Stimulated activated CD8-positive, alpha-beta memory T cell treated with anti-CD3 and anti-CD28 coated beads, Interleukin-2, amount 100 ng/mL, for 48 hours (primary cell): ENCODE data around the gene IYD.
"Not testable (repeated sequence)": the region's sequence is repeated elsewhere in the genome, so short reads cannot be mapped to it uniquely, and the experiment has no call there.

ENCODE experiments used
- DNase-seq, 2 donors: peaks; one replicate each; pipeline ENCODE4 v3.0.0-alpha.2; 2020; ENCODE audit warnings: low read depth in 2 of 2

The IYD gene

DNA sequence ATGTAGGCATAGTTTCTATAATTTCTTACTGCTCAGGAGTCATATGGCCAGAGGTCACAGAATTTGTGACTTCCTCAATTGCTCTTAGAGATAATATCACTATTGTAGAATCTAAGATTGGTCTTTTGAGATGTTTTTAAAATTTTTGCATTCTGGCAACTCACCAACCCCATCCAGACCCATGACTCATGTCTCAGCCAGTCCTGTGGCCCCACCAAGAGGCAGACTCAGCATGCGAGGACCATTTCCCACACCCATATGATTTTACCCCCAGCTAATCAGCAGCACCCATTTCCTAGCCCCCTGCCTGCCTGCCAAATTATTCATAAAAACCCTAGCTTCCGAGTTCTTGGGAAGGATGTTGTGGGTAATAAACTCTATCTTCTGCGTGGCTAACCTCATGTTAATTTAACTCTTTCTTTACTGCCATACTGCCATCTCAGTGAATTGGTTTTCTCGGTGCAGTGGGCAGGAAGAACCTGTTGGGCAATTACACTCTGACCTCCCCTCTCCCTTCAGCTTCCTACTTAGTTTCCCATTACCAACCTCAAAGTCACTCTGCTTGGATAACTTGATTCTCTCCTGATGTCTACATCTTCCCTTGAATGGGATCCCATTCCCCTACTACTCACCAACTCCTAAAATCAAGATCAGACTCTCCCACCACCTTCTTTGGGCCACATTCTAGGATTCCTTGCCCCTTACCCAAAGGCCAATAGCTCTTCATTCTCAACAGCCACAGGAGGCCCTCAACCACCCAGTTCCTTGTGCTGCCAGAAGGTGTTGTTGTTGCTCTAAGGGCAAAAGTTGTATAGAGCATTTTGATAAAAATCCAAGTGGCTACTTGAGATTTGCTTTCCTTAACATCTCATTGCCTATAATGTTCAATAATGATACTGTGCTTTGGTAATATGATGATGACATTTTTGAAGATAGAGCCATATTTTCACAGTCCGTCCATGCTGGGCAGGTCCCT is 16.2 kb upstream of the IYD start:
- no peak for DNase-seq

DNA sequence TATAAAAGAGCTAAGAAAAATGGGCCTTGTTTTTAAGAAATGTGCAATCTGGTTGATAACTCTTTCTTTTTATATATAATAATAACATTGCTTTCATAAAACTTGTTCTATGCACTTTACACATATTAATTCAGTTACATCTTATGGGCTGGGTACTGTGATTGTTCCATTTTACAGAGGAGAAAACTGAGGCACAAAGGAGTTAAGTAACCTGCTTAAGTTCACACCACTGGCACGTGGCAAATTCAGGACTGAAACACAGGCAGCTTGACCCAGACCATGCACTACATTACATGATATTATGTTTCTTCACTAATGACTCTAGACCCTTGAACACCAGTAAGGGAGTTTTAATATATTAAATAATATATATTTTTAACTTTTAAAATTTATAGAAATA is 15.4 kb upstream of the IYD start:
- no peak for DNase-seq

DNA sequence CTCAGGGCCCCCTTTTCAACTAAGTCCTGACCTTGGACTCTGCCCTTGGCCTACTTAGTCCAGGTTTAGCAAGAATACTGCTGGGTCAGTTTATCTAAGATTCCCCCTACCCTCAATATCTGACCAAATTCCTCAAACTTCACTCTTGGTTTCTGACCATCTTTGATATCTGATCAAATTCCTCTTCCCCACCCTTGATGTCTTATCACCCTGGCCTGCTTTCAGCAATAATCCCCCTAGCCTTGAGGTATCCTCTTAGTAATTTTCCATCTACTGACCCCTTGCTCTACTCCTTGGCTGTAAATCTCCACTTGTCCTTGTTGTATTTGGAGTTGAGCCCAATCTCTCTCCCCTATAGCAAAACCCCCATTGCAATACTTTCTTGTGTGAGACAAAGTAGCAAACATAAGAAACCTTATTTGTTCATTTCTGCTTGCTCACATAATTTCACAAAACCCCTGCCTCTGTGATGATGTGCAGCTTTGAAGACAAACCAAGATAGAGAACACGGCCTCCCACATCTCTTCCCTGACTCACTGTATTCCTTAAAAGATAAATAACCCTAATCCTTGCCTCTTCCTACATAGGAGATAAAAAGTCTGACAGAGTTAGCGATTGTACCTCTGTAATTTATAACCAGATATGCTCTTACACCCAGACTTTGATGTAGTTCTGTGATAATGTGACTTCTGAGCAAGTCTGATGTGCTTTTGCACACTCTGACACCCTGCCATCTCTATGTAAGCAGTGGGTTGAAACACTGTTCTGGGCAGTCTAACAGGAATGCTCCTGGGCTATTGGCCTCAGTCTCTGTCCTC is 13.8 kb upstream of the IYD start:
- no peak for DNase-seq

DNA sequence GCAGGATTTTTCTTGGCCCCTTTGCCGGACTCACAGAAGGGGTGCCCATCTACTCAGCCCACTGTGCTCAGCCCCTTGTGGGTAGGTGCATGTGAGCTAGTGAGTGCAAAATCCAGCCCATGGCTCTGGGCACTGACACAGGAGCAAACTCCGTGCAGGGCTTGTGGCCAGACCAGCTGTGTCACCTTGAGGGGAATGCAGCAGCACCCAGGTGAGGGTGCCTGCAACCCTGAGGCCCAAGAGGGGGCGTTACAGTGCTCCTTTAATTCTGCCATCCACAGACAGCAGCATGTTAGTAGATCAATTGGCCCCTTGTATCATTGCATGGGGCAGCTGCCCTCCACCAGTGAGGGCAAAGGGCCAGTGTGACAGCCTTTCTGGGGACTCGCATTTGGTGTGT is 12.9 kb upstream of the IYD start:
- DNase-seq, result no peak

DNA sequence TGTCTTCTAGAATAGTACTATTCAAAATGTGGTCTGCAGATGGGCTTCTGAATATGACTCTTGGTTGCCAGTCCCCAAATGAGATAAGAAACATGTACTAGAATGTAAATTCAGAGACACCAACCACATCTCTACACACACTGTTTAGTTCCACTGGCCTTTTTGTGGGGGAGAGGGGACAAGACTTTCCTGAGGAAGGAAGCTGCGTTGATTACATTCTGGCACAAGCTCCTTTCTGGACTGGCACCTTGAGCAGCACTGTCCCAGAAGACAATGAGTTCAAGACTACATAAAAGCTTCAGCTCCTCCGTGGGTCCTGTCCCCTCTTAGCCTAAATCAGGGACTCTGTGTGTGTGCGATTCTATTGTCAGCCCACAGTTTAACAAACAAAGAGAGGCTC is 6.9 kb upstream of the IYD start:
- no peak for DNase-seq

DNA sequence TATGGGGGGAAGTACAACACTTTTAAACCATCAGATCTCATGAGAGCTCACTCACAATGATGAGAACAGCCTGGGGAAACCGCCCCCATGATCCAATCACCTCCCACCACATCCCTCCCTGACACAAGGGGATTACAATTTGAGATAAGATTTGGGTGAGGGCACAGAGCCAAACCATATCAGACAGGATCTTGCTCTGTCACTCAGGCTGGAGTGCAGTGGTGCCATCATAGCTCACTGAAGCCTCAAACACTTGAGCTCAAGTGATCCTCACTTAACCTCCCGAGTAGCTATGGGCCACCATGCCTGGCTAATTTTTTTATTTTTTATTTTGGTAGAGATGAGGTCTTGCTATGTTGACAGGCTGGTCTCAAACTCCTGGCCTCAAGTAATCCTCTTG is 5.1 kb upstream of the IYD start:
- DNase-seq, result no peak

DNA sequence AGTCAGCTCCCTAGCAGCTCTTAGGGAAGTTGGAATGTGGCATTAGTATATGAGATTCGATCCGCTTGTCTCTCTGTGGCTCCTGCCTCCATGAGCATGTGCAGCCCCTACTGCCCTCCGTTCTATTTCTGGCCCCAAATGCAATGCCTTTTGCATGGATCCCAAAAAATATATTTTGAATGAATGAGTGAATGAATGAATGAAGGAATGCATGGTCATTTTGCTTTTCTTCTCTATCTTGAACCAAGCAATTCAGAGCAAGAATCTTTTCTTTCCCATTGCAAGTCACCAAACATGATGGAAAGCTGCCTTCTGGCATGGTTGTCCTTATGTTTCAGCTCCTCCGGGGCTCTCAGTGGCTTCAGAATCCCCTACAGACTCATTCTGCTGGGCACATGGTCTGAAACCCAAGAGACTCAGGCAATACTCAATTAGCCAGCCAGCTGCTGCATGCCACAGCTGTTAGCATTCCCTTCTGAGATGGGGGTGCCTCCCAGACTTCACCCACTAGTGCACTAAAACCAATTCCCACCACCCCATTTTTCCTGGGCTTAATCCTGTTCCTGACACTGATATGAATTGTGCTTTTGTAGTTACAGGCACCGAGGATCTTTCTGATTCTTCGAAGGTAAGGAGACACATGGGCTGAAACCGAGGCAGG is 2.6 kb upstream of the IYD start:
- no peak for DNase-seq

DNA sequence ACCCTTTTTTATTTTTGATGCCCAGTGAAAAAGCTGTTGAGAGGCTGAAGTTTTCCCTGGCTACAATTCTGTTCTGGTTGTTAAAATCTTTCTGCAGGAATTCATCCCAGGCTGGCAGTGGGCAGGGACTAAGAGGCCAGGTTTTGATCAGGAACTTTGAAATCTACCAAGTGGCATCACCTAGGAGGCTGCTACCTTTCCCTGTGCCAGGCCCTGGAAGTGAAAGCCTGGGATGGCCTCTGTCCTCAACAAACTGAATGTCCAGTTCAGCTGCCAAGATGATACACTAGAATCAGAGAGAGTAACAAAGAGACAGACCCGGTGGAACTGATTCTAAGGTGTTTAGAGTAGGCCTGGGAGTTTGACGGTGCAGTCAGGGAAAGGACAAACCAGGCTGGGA is 596 bp downstream of the IYD start:
- no peak for DNase-seq

DNA sequence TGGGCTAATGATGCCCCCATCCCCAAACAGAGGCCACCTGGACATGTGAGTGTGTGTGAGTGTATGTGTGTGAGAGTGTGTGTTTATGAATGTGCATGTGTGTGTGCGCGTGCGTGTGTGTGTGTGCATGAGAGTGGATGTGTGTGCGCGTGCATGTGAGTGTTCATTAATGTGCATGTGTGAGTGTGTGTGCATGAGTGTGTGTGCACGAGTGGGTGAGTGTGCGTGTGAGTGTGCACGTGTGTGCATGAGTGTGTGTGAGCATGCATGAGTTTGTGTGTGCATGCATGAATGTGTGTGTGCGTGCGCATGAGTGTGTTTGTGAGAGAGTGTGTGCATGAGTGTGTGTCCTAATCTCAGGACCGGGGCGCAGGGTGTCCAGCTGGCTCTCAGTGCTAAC is 1.3 kb downstream of the IYD start:
- no peak for DNase-seq

DNA sequence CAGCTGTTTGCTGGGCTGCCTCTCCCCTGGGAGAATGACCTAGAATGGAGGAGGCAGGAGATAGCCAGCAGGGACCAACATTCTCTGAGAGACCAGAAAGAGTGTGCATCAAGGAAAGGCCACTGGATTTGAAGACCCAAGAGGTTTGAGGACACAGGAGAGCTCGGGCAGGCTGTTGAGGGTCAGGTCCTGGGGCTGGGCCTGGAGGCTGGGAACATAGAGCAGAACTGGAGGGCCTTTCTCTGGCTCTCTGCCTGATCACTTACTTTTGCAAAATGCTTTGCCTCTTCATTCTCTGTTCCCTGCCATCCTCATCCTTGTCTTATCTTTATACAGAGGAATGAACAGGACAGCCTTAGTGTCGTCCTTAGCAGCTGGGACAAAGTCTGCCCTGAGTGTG is 2.5 kb downstream of the IYD start:
- no peak for DNase-seq

DNA sequence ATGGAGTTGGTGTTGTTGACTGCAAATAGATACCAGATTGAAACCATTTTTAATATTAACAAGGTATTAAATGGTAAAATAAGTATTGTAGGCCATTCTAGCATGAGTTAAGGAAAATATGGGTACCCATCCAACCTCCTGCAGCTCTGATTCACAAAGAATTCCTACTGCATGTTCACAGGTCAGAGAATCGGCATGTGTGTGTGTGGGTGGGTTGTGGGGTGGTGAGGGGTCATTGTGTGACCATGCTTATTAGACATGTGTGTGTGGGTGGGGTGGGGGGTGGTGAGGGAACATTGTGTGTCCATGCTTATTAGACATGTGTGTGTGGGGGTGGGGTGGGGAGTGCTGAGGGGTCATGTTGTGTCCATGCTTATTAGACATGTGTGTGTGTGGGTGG is 3.2 kb downstream of the IYD start:
- no peak for DNase-seq

DNA sequence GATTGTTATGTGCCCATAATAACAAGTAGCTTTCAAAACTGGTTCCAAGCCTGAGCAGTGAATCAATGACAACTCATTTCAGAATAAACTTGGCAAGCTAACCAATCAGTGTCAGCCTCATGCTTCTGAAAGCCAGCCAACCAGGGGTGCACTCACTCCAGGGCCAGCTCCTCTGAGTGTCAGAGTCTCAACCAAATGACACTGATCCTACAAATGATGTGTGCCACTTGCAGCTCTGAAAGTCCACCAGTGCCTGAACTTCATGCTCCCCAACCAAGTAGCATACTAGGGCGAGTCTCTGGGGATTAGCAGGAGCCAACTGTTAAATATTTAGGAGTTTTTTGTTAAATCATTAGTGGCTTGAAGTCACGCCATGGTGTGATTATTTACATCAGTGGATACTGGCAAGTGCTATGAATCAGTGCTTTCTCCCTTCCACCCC is 4.5 kb downstream of the IYD start:
- peak in 1 of 2 donors; percentile 5 for DNase-seq

DNA sequence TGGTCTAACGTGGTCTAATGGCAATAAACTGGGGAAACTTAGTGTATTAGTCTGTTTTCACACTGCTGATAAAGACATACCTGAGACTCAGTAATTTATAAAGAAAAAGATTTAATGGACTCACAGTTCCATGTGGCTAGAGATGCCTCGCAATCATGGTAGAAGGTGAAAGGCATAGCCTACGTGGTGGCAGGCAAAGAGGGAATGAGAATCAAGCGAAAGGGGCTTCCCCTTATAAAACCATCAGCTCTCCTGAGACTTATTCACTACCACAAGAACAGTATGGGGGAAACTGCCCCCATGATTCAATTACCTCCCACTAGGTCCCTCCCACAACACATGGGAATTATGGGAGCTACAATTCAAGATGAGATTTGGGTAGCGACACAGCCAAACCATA is 5.5 kb downstream of the IYD start:
- not testable (repeated sequence) for DNase-seq

DNA sequence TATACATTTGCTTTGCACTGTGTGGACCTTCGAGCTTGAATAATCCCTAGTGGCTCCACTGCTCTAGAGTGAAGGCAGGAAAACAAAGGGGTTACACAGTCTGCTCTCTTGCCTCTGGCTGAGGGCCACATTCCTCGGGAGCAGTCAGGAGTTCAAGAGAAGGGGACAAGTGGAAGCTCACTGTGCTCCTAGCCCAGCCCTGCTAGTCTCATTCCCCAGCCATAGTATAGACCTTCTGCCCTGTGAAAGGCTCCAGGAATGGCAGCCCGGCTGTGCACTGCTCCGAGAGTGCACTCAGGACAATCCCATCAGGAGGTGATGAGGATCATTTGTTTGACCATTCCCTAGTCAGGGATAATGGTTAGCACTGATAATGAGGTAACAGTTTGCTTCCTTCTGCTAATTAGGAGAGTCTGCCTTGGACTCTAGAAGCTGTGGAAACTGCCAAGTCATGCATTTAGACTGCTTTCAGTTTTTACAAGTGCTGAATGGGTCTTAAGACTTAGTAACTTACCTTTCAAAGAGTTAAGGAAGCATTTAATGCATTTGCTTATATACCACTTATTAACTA is 8.5 kb downstream of the IYD start:
- DNase-seq, result no peak

DNA sequence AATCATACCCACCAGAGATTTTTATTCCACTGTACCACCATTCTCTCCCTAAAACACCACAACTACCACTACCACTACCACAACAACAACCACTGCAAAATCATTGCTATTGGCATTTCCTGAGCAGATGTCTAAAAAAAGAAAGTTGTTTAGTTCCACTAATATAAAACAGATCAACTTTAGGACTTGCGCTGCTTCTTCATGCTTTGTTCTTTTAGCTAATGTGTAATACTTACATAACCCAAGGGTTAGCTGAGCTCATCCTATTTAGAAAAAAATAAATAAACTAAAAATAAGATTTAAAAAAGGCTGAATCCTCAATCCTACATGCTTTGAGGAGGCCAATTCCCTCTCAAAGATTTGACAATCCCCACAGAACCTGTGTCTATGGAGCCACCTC is 11.4 kb downstream of the IYD start:
- no peak for DNase-seq

DNA sequence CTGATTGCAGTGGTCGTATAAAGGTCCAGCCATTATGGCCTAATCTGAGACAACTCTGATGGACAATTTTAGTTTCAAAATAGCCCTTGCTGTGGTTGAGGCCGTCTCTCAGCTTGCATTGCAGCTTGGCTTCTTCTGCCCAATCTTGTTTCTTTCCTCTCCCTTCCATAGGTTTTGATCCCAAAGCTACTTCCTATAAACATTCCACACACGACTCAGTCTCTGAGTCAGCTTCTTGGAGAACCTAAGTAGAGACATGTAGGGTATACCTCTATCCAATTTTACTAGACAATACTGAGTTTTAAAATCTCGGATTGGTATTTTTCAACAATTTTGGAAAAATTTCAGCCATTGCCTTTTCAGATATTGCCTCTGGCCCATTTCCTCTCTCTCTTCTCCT is 13.4 kb downstream of the IYD start:
- DNase-seq, result no peak

DNA sequence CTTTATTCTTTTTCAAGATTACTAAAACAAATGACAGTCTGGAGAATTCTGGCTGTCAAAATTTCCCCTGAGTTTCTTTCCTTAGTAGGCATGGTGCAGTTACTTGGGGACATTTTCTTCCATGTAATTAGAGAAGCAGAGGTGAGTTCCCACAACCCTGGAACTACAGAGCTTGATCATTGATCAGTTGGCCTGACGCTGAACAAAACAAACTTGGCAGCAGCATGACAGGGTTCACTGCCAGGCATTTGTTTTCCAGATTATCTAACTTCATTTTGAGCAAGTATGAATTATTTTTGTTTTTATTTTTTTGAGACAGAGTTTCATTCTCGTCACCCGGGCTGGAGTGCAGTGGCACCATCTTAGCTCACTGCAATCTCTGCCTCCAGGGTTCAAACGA is 22.6 kb downstream of the IYD start:
- no peak for DNase-seq

DNA sequence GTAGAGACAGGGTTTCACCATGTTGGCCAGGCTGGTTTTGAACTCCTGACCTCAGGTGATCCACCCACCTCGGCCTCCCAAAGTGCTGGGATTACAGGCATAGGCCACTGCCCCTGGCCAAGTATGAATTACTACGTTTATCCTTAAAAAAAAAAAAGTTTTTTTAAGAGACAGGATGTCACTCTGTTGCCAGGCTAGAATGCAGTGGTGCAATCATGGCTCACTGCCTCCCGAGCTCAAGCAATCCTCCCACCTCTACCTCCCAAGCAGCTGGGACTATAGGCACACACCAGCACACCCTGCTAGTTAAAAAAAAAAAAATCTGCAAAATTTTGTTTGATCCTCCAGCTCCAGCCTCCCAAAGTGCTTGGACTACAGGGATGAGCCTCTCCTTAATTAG is 23.1 kb downstream of the IYD start:
- no peak for DNase-seq

DNA sequence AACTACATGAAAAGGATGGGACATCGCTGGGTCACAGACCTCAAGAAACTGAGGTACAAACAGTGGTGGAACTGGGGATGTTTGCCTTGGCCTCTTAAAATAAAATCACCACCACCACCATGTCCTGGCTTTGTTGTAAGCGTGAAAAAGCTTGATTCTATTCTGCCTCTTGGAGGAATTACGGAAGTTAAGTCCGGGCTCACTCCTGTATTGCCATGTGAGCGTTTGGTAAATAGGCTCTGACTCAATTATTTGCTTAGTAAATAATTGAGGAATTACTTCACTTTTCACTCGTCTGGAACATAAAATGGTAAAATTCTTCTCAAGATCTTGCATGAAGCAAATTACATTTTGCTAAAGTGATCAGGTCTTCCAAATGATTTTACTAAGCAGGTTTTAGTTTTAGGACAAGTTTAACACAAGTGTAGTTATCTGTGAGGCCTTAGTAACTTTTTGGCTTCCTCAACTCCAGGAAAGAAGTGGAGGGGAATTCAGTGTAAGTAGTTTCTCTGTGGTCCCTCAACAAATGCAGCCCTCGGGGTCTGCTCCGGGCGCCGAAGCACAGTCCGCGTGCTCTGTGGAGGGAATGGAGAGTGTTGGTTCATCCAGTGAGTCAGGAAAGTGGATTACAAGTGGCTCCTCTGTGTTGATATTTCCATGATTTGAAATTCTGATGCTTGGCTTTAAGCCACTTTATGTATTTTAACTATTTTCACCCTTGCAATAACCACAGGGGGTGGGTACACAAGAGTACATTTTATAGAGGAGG is 23.8 kb downstream of the IYD start:
- no peak for DNase-seq

DNA sequence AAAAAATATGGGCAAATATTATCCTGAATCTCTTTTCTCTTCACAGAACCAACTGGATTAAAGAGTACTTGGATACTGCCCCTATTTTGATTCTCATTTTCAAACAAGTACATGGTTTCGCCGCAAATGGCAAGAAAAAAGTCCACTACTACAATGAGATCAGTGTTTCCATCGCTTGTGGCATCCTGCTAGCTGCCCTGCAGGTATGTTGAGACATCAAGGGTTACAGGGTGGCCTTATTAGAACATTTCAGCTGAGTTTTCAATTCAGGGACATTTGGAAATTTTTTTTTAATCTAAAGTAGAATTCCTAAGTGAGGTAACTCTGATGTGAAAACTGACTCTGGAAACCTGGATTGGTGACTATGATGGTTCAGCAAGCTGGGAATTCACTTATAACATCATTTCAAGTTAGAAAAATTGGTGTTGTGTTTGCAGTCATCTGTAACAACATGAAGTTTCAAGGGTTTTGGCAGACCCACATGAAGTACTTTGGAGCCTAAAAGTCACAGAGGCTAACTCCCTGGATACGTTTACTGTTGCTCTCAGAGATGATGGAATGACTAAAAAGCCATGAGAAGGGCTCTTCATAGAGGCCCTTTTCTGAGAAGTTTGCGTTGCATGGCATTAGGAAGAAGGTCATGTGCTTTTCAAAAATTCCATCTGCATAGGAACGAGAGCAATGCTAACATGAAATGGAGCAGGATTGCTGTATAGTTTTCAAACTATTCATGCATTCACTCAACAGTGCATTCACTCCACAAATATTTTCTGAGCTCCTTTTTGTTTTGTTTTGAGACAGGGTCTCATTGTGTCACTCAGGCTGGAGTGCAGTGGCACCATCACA is 25.5 kb downstream of the IYD start:
- no peak for DNase-seq
